ENCODE results near the gene FRZB.

- no peak for TF ChIP-seq CTCF (IDR thresholded peaks at IDR 0.05)
- no peak for TF ChIP-seq EZH2 (IDR thresholded peaks at IDR 0.05)
- TF ChIP-seq EZH2phosphoT487 (IDR thresholded peaks at IDR 0.05): no peak
Observed at GRCh38 chr2:182821182-182821581, 45.3 kb downstream of the FRZB start.
